ENCODE measurements around the gene LAMA2. TPM values are rescaled to one million over a fixed set of nuclear protein-coding genes. Genes with fewer than 3 reads are reported as not detected.

The LAMA2 gene
- total RNA-seq, 5 donors from 2014 or later (not counting 1 experiment from before 2014, with no cell fraction given) = 0.30 to 0.62 (median 0.45) TPM

GRCh38 chr6:129417416-129418086 is 534.6 kb downstream of the LAMA2 start:
- H3K27me3 Mint-ChIP-seq = no peaks in the 10 kb centered on the region
- POLR2A ChIA-PET = no interaction called here
- no peak for ATAC-seq (replicated peaks in 1 of 4)

GRCh38 chr6:129419324-129419723 is 536.4 kb downstream of the LAMA2 start:
- ChIA-PET POLR2A (interaction anchor here in 1 of 2 donors (0.5 kb wide), 1 partner anchor 16 kb away, joined by 4 read pairs; no protein-coding TSS in a partner anchor), CTCF (no interaction called here)
- Histone ChIP-seq H3K27ac (ENCODE audit: low read length) (no peak overlapping the region), H3K4me1 (ENCODE audit: control insufficient read depth in 1 of 2, extremely low read depth in 1 of 2, insufficient read depth in 2 of 2, low read length in 2 of 2) (no peaks in the 10 kb centered on the region), H3K27me3 (replicated peaks in 1 of 2; ENCODE audit: control insufficient read depth in 2 of 2, extremely low read depth in 1 of 2, insufficient read depth in 2 of 2, low read length in 1 of 2) (no peaks in the 10 kb centered on the region), H3K9me3 (no peaks in the 10 kb centered on the region), H3K36me3 (ENCODE audit: control insufficient read depth in 2 of 2, extremely low read depth in 1 of 2, insufficient read depth in 1 of 2, low read length in 1 of 2) (no peaks in the 10 kb centered on the region), H3K4me3 (ENCODE audit: control insufficient read depth in 1 of 2, extremely low read depth in 1 of 2, low read length in 1 of 2) (no peak overlapping the region)
- Mint-ChIP-seq H3K36me3 (no peaks in the 10 kb centered on the region), H3K9me3 (no peaks in the 10 kb centered on the region), H3K4me3 (no peak overlapping the region), H3K27ac (no peak overlapping the region), H3K27me3 (no peaks in the 10 kb centered on the region), H3K4me1 (no peaks in the 10 kb centered on the region)
- DNase-seq = no peak
- no CpG with 5 or more reads among the region's 2 CpGs for WGBS (ENCODE audit: insufficient coverage)
- ATAC-seq (replicated peaks in 1 of 4) = no peak

More at GRCh38 chr6:129417416-129418086, 534.6 kb downstream of the LAMA2 start:
- Mint-ChIP-seq H3K9me3 (no peaks in the 10 kb centered on the region), H3K27ac (no peak overlapping the region), H3K4me1 (no peaks in the 10 kb centered on the region), H3K36me3 (no peaks in the 10 kb centered on the region), H3K4me3 (no peak overlapping the region)
- Histone ChIP-seq H3K27ac (ENCODE audit: low read length) (no peak overlapping the region), H3K36me3 (ENCODE audit: control insufficient read depth in 2 of 2, extremely low read depth in 1 of 2, insufficient read depth in 1 of 2, low read length in 1 of 2) (no peaks in the 10 kb centered on the region), H3K9me3 (no peaks in the 10 kb centered on the region), H3K4me3 (ENCODE audit: control insufficient read depth in 1 of 2, extremely low read depth in 1 of 2, low read length in 1 of 2) (no peak overlapping the region), H3K27me3 (replicated peaks in 1 of 2; ENCODE audit: control insufficient read depth in 2 of 2, extremely low read depth in 1 of 2, insufficient read depth in 2 of 2, low read length in 1 of 2) (no peaks in the 10 kb centered on the region), H3K4me1 (ENCODE audit: control insufficient read depth in 1 of 2, extremely low read depth in 1 of 2, insufficient read depth in 2 of 2, low read length in 2 of 2) (no peaks in the 10 kb centered on the region)
- WGBS (ENCODE audit: insufficient coverage) = 92% methylated on average over 5 of the region's 8 CpGs
- DNase-seq = no peak
- CTCF ChIA-PET = no interaction called here

GRCh38 chr6:129426343-129426742 is 543.4 kb downstream of the LAMA2 start:
- Histone ChIP-seq H3K36me3 (ENCODE audit: control insufficient read depth in 2 of 2, extremely low read depth in 1 of 2, insufficient read depth in 1 of 2, low read length in 1 of 2) (no peaks in the 10 kb centered on the region), H3K27me3 (replicated peaks in 1 of 2; ENCODE audit: control insufficient read depth in 2 of 2, extremely low read depth in 1 of 2, insufficient read depth in 2 of 2, low read length in 1 of 2) (no peaks in the 10 kb centered on the region), H3K9me3 (no peaks in the 10 kb centered on the region), H3K4me3 (ENCODE audit: control insufficient read depth in 1 of 2, extremely low read depth in 1 of 2, low read length in 1 of 2) (no peak overlapping the region), H3K27ac (ENCODE audit: low read length) (no peak overlapping the region), H3K4me1 (ENCODE audit: control insufficient read depth in 1 of 2, extremely low read depth in 1 of 2, insufficient read depth in 2 of 2, low read length in 2 of 2) (no peaks in the 10 kb centered on the region)
- POLR2A ChIA-PET = interaction anchor here (0.7 kb wide), 2 partner anchors 20 to 91 kb away, joined by 3 read pairs; no protein-coding TSS in a partner anchor
- Mint-ChIP-seq H3K4me1 (no peaks in the 10 kb centered on the region), H3K4me3 (no peak overlapping the region), H3K27me3 (no peaks in the 10 kb centered on the region), H3K36me3 (no peaks in the 10 kb centered on the region), H3K9me3 (no peaks in the 10 kb centered on the region), H3K27ac (no peak overlapping the region)
- ATAC-seq (replicated peaks in 1 of 4) (no peak), DNase-seq (no peak)
- WGBS (ENCODE audit: insufficient coverage) = no CpG with 5 or more reads among the region's 2 CpGs
- CTCF ChIA-PET = no interaction called here

GRCh38 chr6:129429956-129430355 is 547.0 kb downstream of the LAMA2 start:
- Histone ChIP-seq H3K27me3 (replicated peaks in 1 of 2; ENCODE audit: control insufficient read depth in 2 of 2, extremely low read depth in 1 of 2, insufficient read depth in 2 of 2, low read length in 1 of 2) (no peaks in the 10 kb centered on the region), H3K4me3 (ENCODE audit: control insufficient read depth in 1 of 2, extremely low read depth in 1 of 2, low read length in 1 of 2) (no peak overlapping the region), H3K27ac (ENCODE audit: low read length) (no peak overlapping the region), H3K9me3 (no peaks in the 10 kb centered on the region), H3K4me1 (ENCODE audit: control insufficient read depth in 1 of 2, extremely low read depth in 1 of 2, insufficient read depth in 2 of 2, low read length in 2 of 2) (no peaks in the 10 kb centered on the region), H3K36me3 (ENCODE audit: control insufficient read depth in 2 of 2, extremely low read depth in 1 of 2, insufficient read depth in 1 of 2, low read length in 1 of 2) (no peaks in the 10 kb centered on the region)
- Mint-ChIP-seq H3K36me3 (no peaks in the 10 kb centered on the region), H3K27me3 (peaks cover 0 to 4% of the 10 kb centered on the region in 2 donors), H3K4me3 (no peak overlapping the region), H3K9me3 (no peaks in the 10 kb centered on the region), H3K4me1 (no peaks in the 10 kb centered on the region), H3K27ac (no peak overlapping the region)
- WGBS (ENCODE audit: insufficient coverage) = no CpG with 5 or more reads among the region's 2 CpGs
- ChIA-PET CTCF (no interaction called here), POLR2A (no interaction called here)
- no peak for DNase-seq
- no peak for ATAC-seq (replicated peaks in 1 of 4)

- Histone ChIP-seq H3K27me3 (replicated peaks in 1 of 2; ENCODE audit: control insufficient read depth in 2 of 2, extremely low read depth in 1 of 2, insufficient read depth in 2 of 2, low read length in 1 of 2) (no peaks in the 10 kb centered on the region), H3K9me3 (no peaks in the 10 kb centered on the region), H3K36me3 (ENCODE audit: control insufficient read depth in 2 of 2, extremely low read depth in 1 of 2, insufficient read depth in 1 of 2, low read length in 1 of 2) (no peaks in the 10 kb centered on the region), H3K4me3 (ENCODE audit: control insufficient read depth in 1 of 2, extremely low read depth in 1 of 2, low read length in 1 of 2) (no peak overlapping the region), H3K27ac (ENCODE audit: low read length) (no peak overlapping the region), H3K4me1 (ENCODE audit: control insufficient read depth in 1 of 2, extremely low read depth in 1 of 2, insufficient read depth in 2 of 2, low read length in 2 of 2) (no peaks in the 10 kb centered on the region)
- ATAC-seq (replicated peaks in 1 of 4) (no peak), DNase-seq (no peak)
- no CpG with 5 or more reads among the region's 1 CpG for WGBS (ENCODE audit: insufficient coverage)
- H3K4me1 Mint-ChIP-seq = no peaks in the 10 kb centered on the region
- ChIA-PET CTCF (interaction anchor here in 1 of 2 donors (0.5 kb wide), 1 partner anchor 1327 kb away, joined by 3 read pairs; no protein-coding TSS in a partner anchor), POLR2A (no interaction called here)
- no peaks in the 10 kb centered on the region for H3K9me3 Mint-ChIP-seq
- H3K27ac Mint-ChIP-seq = no peak overlapping the region
- no peak overlapping the region for H3K4me3 Mint-ChIP-seq
- peaks cover 6 to 7% of the 10 kb centered on the region in 2 donors for H3K27me3 Mint-ChIP-seq
- H3K36me3 Mint-ChIP-seq = no peaks in the 10 kb centered on the region
Observed at GRCh38 chr6:129432738-129433137, 549.8 kb downstream of the LAMA2 start.

- ATAC-seq (replicated peaks in 1 of 4) (no peak), DNase-seq (no peak)
- no peaks in the 10 kb centered on the region for H3K36me3 ChIP-seq (ENCODE audit: control insufficient read depth in 2 of 2, extremely low read depth in 1 of 2, insufficient read depth in 1 of 2, low read length in 1 of 2)
- POLR2A ChIA-PET = no interaction called here
- no peaks in the 10 kb centered on the region for H3K4me1 Mint-ChIP-seq
- CTCF ChIA-PET = no interaction called here
- no peaks in the 10 kb centered on the region for H3K9me3 Mint-ChIP-seq
- H3K4me1 ChIP-seq (ENCODE audit: control insufficient read depth in 1 of 2, extremely low read depth in 1 of 2, insufficient read depth in 2 of 2, low read length in 2 of 2) = no peaks in the 10 kb centered on the region
- H3K27ac Mint-ChIP-seq = no peak overlapping the region
- no peaks in the 10 kb centered on the region for H3K9me3 ChIP-seq
- no peak overlapping the region for H3K4me3 Mint-ChIP-seq
- H3K27me3 ChIP-seq (replicated peaks in 1 of 2; ENCODE audit: control insufficient read depth in 2 of 2, extremely low read depth in 1 of 2, insufficient read depth in 2 of 2, low read length in 1 of 2) = no peaks in the 10 kb centered on the region
- no peak overlapping the region for H3K27ac ChIP-seq (ENCODE audit: low read length)
- peaks cover 6 to 7% of the 10 kb centered on the region in 2 donors for H3K27me3 Mint-ChIP-seq
- H3K36me3 Mint-ChIP-seq = no peaks in the 10 kb centered on the region
- H3K4me3 ChIP-seq (ENCODE audit: control insufficient read depth in 1 of 2, extremely low read depth in 1 of 2, low read length in 1 of 2) = no peak overlapping the region
- 100% methylated on average over 1 of the region's 3 CpGs for WGBS (ENCODE audit: insufficient coverage)
Observed at GRCh38 chr6:129434091-129434490, 551.2 kb downstream of the LAMA2 start.

Data from T-cell (primary cell).